ENCODE measurements around the gene HCST. TPM values are rescaled to one million over a fixed set of nuclear protein-coding genes. Genes with fewer than 3 reads are reported as not detected.
"Not testable (repeated sequence)": the region's sequence is repeated elsewhere in the genome, so short reads cannot be mapped to it uniquely, and the experiment has no call there.

Gene HCST
- total and polyA plus RNA-seq, 2 of the 4 experiments (the other 2 are of a cell fraction): 1.5 TPM; not detected in 1

DNA sequence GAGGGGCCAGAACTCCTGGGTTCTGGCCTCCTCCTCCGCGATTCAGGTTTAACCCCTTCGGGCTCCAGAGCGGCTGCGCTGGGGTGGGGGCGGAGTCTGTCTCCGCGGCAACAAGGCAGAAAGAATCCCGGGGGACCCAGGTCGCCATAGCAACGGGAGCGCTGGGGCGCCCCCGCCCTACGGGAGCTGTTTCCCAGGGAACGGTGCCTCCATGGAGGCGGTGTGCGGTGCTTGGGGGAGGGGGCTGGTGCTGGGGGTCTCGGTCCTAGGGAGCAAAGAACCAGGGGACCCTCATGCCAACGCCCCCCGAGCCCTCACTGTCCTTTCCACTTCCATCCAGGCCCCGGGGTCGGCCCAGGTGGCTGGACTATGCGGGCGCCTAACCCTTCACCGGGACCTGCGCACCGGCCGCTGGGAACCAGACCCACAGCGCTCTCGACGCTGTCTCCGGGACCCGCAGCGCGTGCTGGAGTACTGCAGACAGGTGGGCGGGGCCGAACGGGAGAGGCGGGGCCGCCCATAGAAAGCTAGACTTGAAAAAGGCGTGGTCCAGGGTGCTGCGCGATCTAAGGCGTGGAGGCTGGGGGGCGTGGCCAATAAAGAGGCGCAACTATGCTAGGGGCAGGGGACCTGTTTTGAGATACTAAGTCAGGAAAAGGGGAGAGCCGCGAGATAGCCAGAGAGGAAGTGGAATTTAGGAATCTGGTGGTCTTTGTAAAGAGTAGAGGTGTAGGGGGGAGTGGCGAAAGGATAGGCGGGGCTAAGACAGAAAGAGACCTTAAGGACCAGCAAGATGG lies 32.8 kb upstream of the HCST start (continued):
- TF ChIP-seq CEBPB (IDR thresholded peaks at IDR 0.05; ENCODE audit: low read depth, low read length): no peak

GRCh38 chr19:35870124-35870736 lies 32.1 kb upstream of the HCST start:
- intact Hi-C loops (cut with micrococcal nuclease); H3K4me2 ChIP-seq (ENCODE audit: low read depth, low read length); H3K27ac ChIP-seq (ENCODE audit: insufficient read depth, low read length); H3K18ac ChIP-seq (ENCODE audit: low read depth, low read length); dilution Hi-C loops (cut with HindIII; ENCODE audit: low sequenced_read_pairs, unreplicated experiment); H3K9me1 ChIP-seq (ENCODE audit: insufficient read depth, low read length); H3K4me1 ChIP-seq (ENCODE audit: control insufficient read depth, insufficient read depth, low read length); H2AK5ac ChIP-seq (ENCODE audit: low read depth, low read length); H4K5ac ChIP-seq (ENCODE audit: low read depth, low read length); H3K36me3 ChIP-seq (ENCODE audit: control insufficient read depth, insufficient read depth, low read length); H3K4ac ChIP-seq (ENCODE audit: low read depth, low read length); POLR2A ChIA-PET (ENCODE audit: unreplicated experiment); H3K4me3 ChIP-seq (ENCODE audit: insufficient read depth, low read depth, low read length); in situ Hi-C loops (cut with MboI; ENCODE audit: low sequenced_read_pairs); H3K56ac ChIP-seq (ENCODE audit: extremely low read depth, insufficient read depth, low read length); H2BK120ac ChIP-seq (ENCODE audit: low read depth, low read length); H4K8ac ChIP-seq (ENCODE audit: low read depth in 2 of 2, low read length in 2 of 2); ATAC-seq (ENCODE audit: low read depth); H3K9me3 ChIP-seq (ENCODE audit: control insufficient read depth, insufficient read depth, low read length); H3K14ac ChIP-seq (replicated peaks; ENCODE audit: low read depth, low read length); DNase-seq; H4K20me1 ChIP-seq (ENCODE audit: insufficient read depth, low read length); H3K23ac ChIP-seq (ENCODE audit: low read depth, low read length); BruUV-seq (replicated peaks); H4K91ac ChIP-seq (ENCODE audit: insufficient read depth, low read depth, low read length); H2BK20ac ChIP-seq (ENCODE audit: low read depth, low read length); H3K9ac ChIP-seq (ENCODE audit: low read depth, low read length); H2AK9ac ChIP-seq (replicated peaks; ENCODE audit: low read depth, low read length, poor library complexity); H3K79me1 ChIP-seq (ENCODE audit: low read depth in 1 of 2, low read length in 2 of 2); H2BK15ac ChIP-seq (ENCODE audit: low read depth, low read length); H2BK5ac ChIP-seq (ENCODE audit: low read depth, low read length, poor library complexity, severe bottlenecking): not testable (repeated sequence)
- CTCF ChIA-PET: interaction anchor here (0.7 kb wide), 1 partner anchor 352 kb away, joined by 3 read pairs; no protein-coding TSS in a partner anchor
- Histone ChIP-seq H3K27me3 (ENCODE audit: control insufficient read depth, insufficient read depth, low read length) (peaks cover 12% of the 10 kb centered on the region), H2AFZ (replicated peaks; ENCODE audit: low read length, poor library complexity) (peak overlapping the region; percentile 85)
- 29% methylated on average over 17 of the region's 26 CpGs; no CpG with 5 or more reads in 1 of the 2 experiments for WGBS, 2 experiments (ENCODE audit: extremely low coverage in 2 of 2, insufficient read length in 1 of 2)

Measured in IMR-90 (cell line).